Osteoblast (primary cell): ENCODE results near the gene SELPLG. TPM values are rescaled to one million over a fixed set of nuclear protein-coding genes. Genes with fewer than 3 reads are reported as not detected.

Experiments used
- DNase-seq: peaks from one replicate; pipeline ENCODE4 v3.0.0; 2011; ENCODE audit warnings: low spot score, mixed read lengths; ENCODE audit not compliant: insufficient read length; ENCODE audit errors: missing footprints
- H2AFZ ChIP-seq: 2 replicates; pipeline ENCODE4 v1.6.0; 2011; ENCODE audit warnings: mild to moderate bottlenecking, low read length
- H3K27ac ChIP-seq: 2 replicates; pipeline ENCODE4 v1.5.1; 2011; ENCODE audit warnings: mild to moderate bottlenecking, low read depth, low read length, moderate library complexity
- H3K27me3 ChIP-seq: 2 replicates; pipeline ENCODE4 v1.6.0; 2012; ENCODE audit warnings: mild to moderate bottlenecking, control low read depth, inconsistent platforms, low read length, moderate library complexity; ENCODE audit not compliant: insufficient read depth
- H3K36me3 ChIP-seq: 2 replicates; pipeline ENCODE4 v1.5.1; 2011; ENCODE audit warnings: mild to moderate bottlenecking, low read length, control low read depth, moderate library complexity; ENCODE audit not compliant: insufficient read depth
- H3K4me1 ChIP-seq: 2 replicates; pipeline ENCODE4 v1.5.1; 2011; ENCODE audit warnings: mild to moderate bottlenecking, low read length, control low read depth, moderate library complexity; ENCODE audit not compliant: insufficient read depth
- H3K4me2 ChIP-seq: 2 replicates; pipeline ENCODE4 v1.6.0; 2011; ENCODE audit warnings: mild to moderate bottlenecking, low read length; ENCODE audit not compliant: insufficient read depth
- H3K4me3 ChIP-seq: fragments of 200-600 bp; sonication (generic); 3 replicates; pipeline ENCODE4 v1.5.1; 2012; ENCODE audit warnings: mild to moderate bottlenecking, low read length, inconsistent platforms; ENCODE audit not compliant: insufficient read depth
- H3K79me2 ChIP-seq: 2 replicates; pipeline ENCODE4 v1.6.0; 2012; ENCODE audit warnings: mild to moderate bottlenecking, low read length, control low read depth, inconsistent platforms; ENCODE audit not compliant: insufficient read depth
- H3K9me3 ChIP-seq: 2 replicates; pipeline ENCODE4 v1.5.1; 2011; ENCODE audit warnings: low read depth, low read length, control low read depth
- H4K20me1 ChIP-seq: 2 replicates; pipeline ENCODE4 v1.6.0; 2012; ENCODE audit warnings: mild to moderate bottlenecking, low read length, control low read depth; ENCODE audit not compliant: insufficient read depth
- CTCF ChIP-seq: IDR thresholded peaks from 2 replicates; pipeline ENCODE4 v1.5.1; 2011; ENCODE audit warnings: mild to moderate bottlenecking, low read depth, low read length, moderate library complexity; ENCODE audit errors: extremely low read depth
- total RNA-seq: library from RNA; depleted of rRNA; stranded (reverse); fragments of >200 nt; gene quantifications from 2 replicates; pipeline ENCODE4 v1.2.3, GENCODE V29; 2012

SELPLG gene
- total RNA-seq, 1 donor, result 1.1 TPM

- TF ChIP-seq CTCF, result no peak
- H4K20me1 ChIP-seq, result no peaks in the 10 kb centered on the region
- no peaks in the 10 kb centered on the region for H3K27me3 ChIP-seq
- H3K9me3 ChIP-seq, result peaks cover 5% of the 10 kb centered on the region
- H3K36me3 ChIP-seq, result no peaks in the 10 kb centered on the region
- H3K4me1 ChIP-seq, result peaks cover 23% of the 10 kb centered on the region
- DNase-seq, result peak; percentile 10
- H2AFZ ChIP-seq, result no peak overlapping the region
- no peak overlapping the region for H3K4me3 ChIP-seq
- peak overlapping the region; percentile 52 for H3K27ac ChIP-seq
- no peak overlapping the region for H3K4me2 ChIP-seq
- no peaks in the 10 kb centered on the region for H3K79me2 ChIP-seq
These were observed 17.3 kb downstream of the SELPLG start for GRCh38 chr12:108616359-108616758.

- Histone ChIP-seq H2AFZ (no peak overlapping the region), H4K20me1 (no peaks in the 10 kb centered on the region), H3K36me3 (no peaks in the 10 kb centered on the region), H3K4me1 (peaks cover 27% of the 10 kb centered on the region), H3K4me2 (no peak overlapping the region), H3K79me2 (no peaks in the 10 kb centered on the region), H3K4me3 (no peak overlapping the region), H3K27ac (no peak overlapping the region), H3K27me3 (no peaks in the 10 kb centered on the region), H3K9me3 (peaks cover 5% of the 10 kb centered on the region)
- DNase-seq, result no peak
- TF ChIP-seq CTCF, result no peak
These were observed 17.8 kb downstream of the SELPLG start for GRCh38 chr12:108615918-108616317.

- H3K4me3 ChIP-seq, result no peak overlapping the region
- peaks cover 5% of the 10 kb centered on the region for H3K9me3 ChIP-seq
- no peak overlapping the region for H2AFZ ChIP-seq
- H3K79me2 ChIP-seq, result no peaks in the 10 kb centered on the region
- DNase-seq, result peak; percentile 47
- H4K20me1 ChIP-seq, result no peaks in the 10 kb centered on the region
- no peak overlapping the region for H3K4me2 ChIP-seq
- peaks cover 32% of the 10 kb centered on the region for H3K4me1 ChIP-seq
- no peaks in the 10 kb centered on the region for H3K27me3 ChIP-seq
- no peaks in the 10 kb centered on the region for H3K36me3 ChIP-seq
- H3K27ac ChIP-seq, result no peak overlapping the region
- no peak for TF ChIP-seq CTCF
These were observed 19.1 kb downstream of the SELPLG start for GRCh38 chr12:108614639-108615038.

- DNase-seq, result peak; percentile 30
- Histone ChIP-seq H2AFZ (no peak overlapping the region), H4K20me1 (no peaks in the 10 kb centered on the region), H3K4me3 (no peak overlapping the region), H3K4me2 (no peak overlapping the region), H3K36me3 (no peaks in the 10 kb centered on the region), H3K9me3 (peaks cover 5% of the 10 kb centered on the region), H3K79me2 (no peaks in the 10 kb centered on the region), H3K4me1 (peaks cover 37% of the 10 kb centered on the region), H3K27me3 (no peaks in the 10 kb centered on the region), H3K27ac (no peak overlapping the region)
- TF ChIP-seq CTCF, result no peak
These were observed 19.7 kb downstream of the SELPLG start for GRCh38 chr12:108614041-108614440.
